Testis (tissue), 3 donors: Measurements from ENCODE around the gene PTPRN2. TPM values are rescaled to one million over a fixed set of nuclear protein-coding genes. Genes with fewer than 3 reads are reported as not detected.
"Not testable (repeated sequence)": the region's sequence is repeated elsewhere in the genome, so short reads cannot be mapped to it uniquely, and the experiment has no call there.

Experiments
- DNase-seq: peaks from one replicate; pipeline ENCODE4 v3.0.0-alpha.2; 2019
- H3K27ac ChIP-seq, 2 donors: fragments of 200-600 bp; sonication (generic); one replicate each; pipeline ENCODE4 v1.5.1; 2019
- H3K27me3 ChIP-seq: fragments of 200-600 bp; sonication (generic); one replicate; pipeline ENCODE4 v1.5.1; 2019
- H3K36me3 ChIP-seq: fragments of 200-600 bp; sonication (generic); one replicate; pipeline ENCODE4 v1.5.1; 2017; ENCODE audit warnings: low read depth; ENCODE audit errors: missing control alignments
- H3K4me1 ChIP-seq: fragments of 200-600 bp; sonication (generic); one replicate; pipeline ENCODE4 v1.5.1; 2019
- H3K4me3 ChIP-seq, 2 donors: fragments of 200-600 bp; sonication (generic); one replicate each; pipeline ENCODE4 v1.5.1; 2017 to 2019
- H3K9me3 ChIP-seq: fragments of 200-600 bp; sonication (generic); one replicate; pipeline ENCODE4 v1.5.1; 2017
- CTCF ChIP-seq, 3 experiments: fragments of 450-650 bp in 2 of 3; fragments of 200-600 bp in 1 of 3; sonication (generic) in 1 of 3; IDR thresholded peaks; one replicate each; pipeline ENCODE4 v1.5.1; 2016 to 2019; ENCODE audit warnings: antibody characterized with exemption in 3 of 3, mild to moderate bottlenecking in 2 of 3, moderate library complexity in 1 of 3
- POLR2A ChIP-seq: fragments of 450-650 bp; IDR thresholded peaks from one replicate; pipeline ENCODE4 v1.6.1; 2017; ENCODE audit warnings: antibody characterized with exemption, mild to moderate bottlenecking, moderate library complexity
- WGBS, 2 donors: methylation state at CpG; one replicate each; pipeline ENCODE4 v1.1.5; 2018; 5-methylcytosine and 5-hydroxymethylcytosine counted together
- intact Hi-C: fragments of 100-400 bp; cut with DNase I; formaldehyde crosslinking; loops from one replicate; pipeline ENCODE4 v1.15.1; 2023; ENCODE audit warnings: low total_unique reads
- polyA plus RNA-seq: library from polyadenylated mRNA; stranded (reverse); fragments of 350-450 nt; fragmentation: Illumina TruSeq; extraction: RNeasy Lipid Tissue Mini Kit (QIAGEN cat#74804); gene quantifications from one replicate; pipeline ENCODE4 v1.2.3, GENCODE V29; 2014; ENCODE audit warnings: low read depth, low replicate concordance; ENCODE audit not compliant: insufficient read depth
- total RNA-seq, 2 donors: library from RNA; depleted of rRNA; stranded (reverse); fragments of >200 nt; gene quantifications; one replicate each; pipeline ENCODE4 v1.2.3, GENCODE V29; 2016

Gene PTPRN2
- total and polyA plus RNA-seq, 3 donors from 2014 or later: 9.3 to 10.8 (median 9.8) TPM

GRCh38 chr7:158351481-158351880 is 236.1 kb downstream of the PTPRN2 start:
- H3K27ac ChIP-seq: no peak overlapping the region
- H3K27me3 ChIP-seq: no peaks in the 10 kb centered on the region
- TF ChIP-seq CTCF (IDR thresholded peaks at IDR 0.05): no peak
- no peak for TF ChIP-seq POLR2A
- H3K4me1 ChIP-seq: no peaks in the 10 kb centered on the region
- no peaks in the 10 kb centered on the region for H3K9me3 ChIP-seq
- no peaks in the 10 kb centered on the region for H3K36me3 ChIP-seq
- no peak overlapping the region for H3K4me3 ChIP-seq
- WGBS, 2 donors: 78 to 85% methylated on average over 9 of the region's 9 CpGs
- intact Hi-C loops: no loop called here
- DNase-seq: peak; percentile 6

GRCh38 chr7:158351051-158351450 is 236.6 kb downstream of the PTPRN2 start:
- H3K27me3 ChIP-seq: no peaks in the 10 kb centered on the region
- no peaks in the 10 kb centered on the region for H3K36me3 ChIP-seq
- no peak for DNase-seq
- no peak overlapping the region for H3K4me3 ChIP-seq
- no peaks in the 10 kb centered on the region for H3K9me3 ChIP-seq
- WGBS, 2 donors: 76 to 83% methylated on average over 7 to 11 of the region's 11 CpGs
- intact Hi-C loops: no loop called here
- H3K27ac ChIP-seq: no peak overlapping the region
- no peaks in the 10 kb centered on the region for H3K4me1 ChIP-seq
- no peak for TF ChIP-seq CTCF (IDR thresholded peaks at IDR 0.05)
- TF ChIP-seq POLR2A: no peak

GRCh38 chr7:158350166-158350900 is 237.3 kb downstream of the PTPRN2 start:
- Histone ChIP-seq H3K4me3 (no peak overlapping the region), H3K27ac (no peak overlapping the region), H3K4me1 (no peaks in the 10 kb centered on the region), H3K27me3 (no peaks in the 10 kb centered on the region), H3K9me3 (no peaks in the 10 kb centered on the region), H3K36me3 (no peaks in the 10 kb centered on the region)
- 88 to 89% methylated on average over 9 to 12 of the region's 12 CpGs for WGBS, 2 donors
- intact Hi-C loops: no loop called here
- peak; percentile 6 for DNase-seq
- TF ChIP-seq POLR2A (no peak), CTCF (IDR thresholded peaks at IDR 0.05) (no peak)

GRCh38 chr7:158348446-158348845 is 239.2 kb downstream of the PTPRN2 start:
- H3K4me1 ChIP-seq: no peaks in the 10 kb centered on the region
- H3K36me3 ChIP-seq: no peaks in the 10 kb centered on the region
- H3K9me3 ChIP-seq: no peaks in the 10 kb centered on the region
- no peak for TF ChIP-seq POLR2A
- no peak for TF ChIP-seq CTCF (IDR thresholded peaks at IDR 0.05)
- no peak for DNase-seq
- intact Hi-C loops: no loop called here
- H3K4me3 ChIP-seq: no peak overlapping the region
- no peak overlapping the region for H3K27ac ChIP-seq
- no peaks in the 10 kb centered on the region for H3K27me3 ChIP-seq
- 85 to 90% methylated on average over 3 of the region's 3 CpGs for WGBS, 2 donors

- WGBS, 2 donors: 91 to 95% methylated on average over 4 of the region's 4 CpGs
- H3K9me3 ChIP-seq, H3K27me3 ChIP-seq, H3K4me1 ChIP-seq, H3K36me3 ChIP-seq, H3K27ac ChIP-seq, H3K4me3 ChIP-seq, intact Hi-C loops: not testable (repeated sequence)
- peak; percentile 1 for DNase-seq
Measured at GRCh38 chr7:158348039-158348438, 239.6 kb downstream of the PTPRN2 start.
